Psoas muscle (tissue), 8 donors: ENCODE data around the gene TMEM88. TPM values are rescaled to one million over a fixed set of nuclear protein-coding genes. Genes with fewer than 3 reads are reported as not detected.
A peak's percentile ranks its signal among the peaks of the same experiment; 100 is the strongest.

Experiments used
- ATAC-seq, 4 donors: fragments of 200-7000 bp; cut with Tn5 transposase; one replicate each; pipeline ENCODE4 v1.9.1; 2020; ENCODE audit warnings: moderate library complexity in 3 of 4, mild to moderate bottlenecking in 2 of 4
- DNase-seq, 2 donors: peaks; one replicate each; pipeline ENCODE4 v3.0.0-alpha.2; 2020
- H3K27ac ChIP-seq: fragments of 200-600 bp; one replicate; pipeline ENCODE4 v1.8.0; 2022
- H3K27me3 ChIP-seq, 3 donors: fragments of 200-600 bp in 1 of 3; one replicate each; pipeline versions ENCODE4 v1.6.1 to v1.8.0; 2013 to 2022; ENCODE audit warnings: low read length in 2 of 3, mild to moderate bottlenecking in 2 of 3, moderate library complexity in 1 of 3; ENCODE audit not compliant: insufficient read depth in 3 of 3
- H3K36me3 ChIP-seq, 2 donors: fragments of 200-600 bp in 1 of 2; one replicate each; pipeline versions ENCODE4 v1.6.1 to v1.8.0; 2013 to 2022; ENCODE audit warnings: low read depth in 1 of 2, mild to moderate bottlenecking in 1 of 2, moderate library complexity in 1 of 2; ENCODE audit not compliant: insufficient read depth in 1 of 2
- H3K4me1 ChIP-seq: fragments of 200-600 bp; one replicate; pipeline ENCODE4 v1.8.0; 2022
- H3K4me3 ChIP-seq: fragments of 200-600 bp; one replicate; pipeline ENCODE4 v1.8.0; 2022; ENCODE audit warnings: mild to moderate bottlenecking
- H3K9me3 ChIP-seq: fragments of 200-600 bp; one replicate; pipeline ENCODE4 v1.8.0; 2022
- WGBS, 3 donors: extraction: QIAGEN DNeasy Blood & Tissue Kit; methylation state at CpG; one replicate each; pipeline versions ENCODE4 v1.1.6 to v1.1.7; 2013; 5-methylcytosine and 5-hydroxymethylcytosine counted together
- intact Hi-C, 2 donors: fragments of 100-400 bp; cut with DNase I; formaldehyde crosslinking; loops; one replicate each; pipeline versions ENCODE4 v1.11.0 to v1.14.2; 2022
- polyA plus RNA-seq, 3 donors: library from polyadenylated mRNA; stranded (reverse); fragments of 200-250 nt; gene quantifications; one replicate each; pipeline ENCODE4 v1.2.3, GENCODE V29; 2013
- total RNA-seq, 4 donors: library from RNA; stranded (reverse); fragmentation: NEBNext Ultra II Directional in 2 of 4; extraction: Animal tissue kit (Norgen Biotek cat#: 25700) in 2 of 4; gene quantifications; one replicate each; pipeline versions ENCODE4 v1.2.1 to v1.2.4, GENCODE V29; 2021 to 2023
- TF ChIP-seq, protein P1 (sequence below): fragments of 200-600 bp; IDR thresholded peaks from one replicate; pipeline ENCODE4 v1.8.0; 2022; ENCODE audit warnings: antibody characterized with exemption
- donor health status: healthy with polysubstance abuse.
- donor health status: DM: no; HTN: no; CAD: no; lungs with moderate emphysema.
- donor health status: Bipolar disorder and iron deficiency.
- donor health status: healthy.
- donor health status: DM: yes; HTN: yes; CAD: no.
- donor health status: DM: no; HTN: no; CAD: no.
- donor health status: DM: no; HTN: no; CAD: no.
- donor health status: DM: yes; HTN: yes; CAD: no.

The TMEM88 gene
- total and polyA plus RNA-seq, 7 donors: 16.3 to 57.4 (median 24.0) TPM

DNA sequence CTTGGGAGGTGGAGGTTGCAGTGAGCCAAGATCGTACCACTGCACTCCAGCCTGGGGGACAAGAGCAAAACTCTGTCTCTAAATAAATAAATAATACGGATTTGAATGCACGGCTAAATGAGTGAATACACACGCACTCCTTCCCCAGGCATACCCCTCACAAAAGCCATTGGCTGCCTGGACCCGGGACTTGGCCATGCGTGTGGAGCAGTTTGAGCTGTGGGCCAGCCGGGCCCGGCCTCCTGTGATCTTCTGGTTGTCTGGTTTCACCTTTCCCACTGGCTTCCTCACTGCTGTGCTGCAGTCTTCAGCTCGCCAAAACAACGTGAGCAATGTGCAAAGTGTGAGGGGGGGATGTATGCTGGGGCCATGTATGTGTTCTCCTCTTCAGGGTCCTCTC, 22.4 kb upstream of the TMEM88 start:
- peaks cover 7% of the 10 kb centered on the region for H3K4me1 ChIP-seq
- intact Hi-C loops: no loop called here
- no peaks in the 10 kb centered on the region for H3K27me3 ChIP-seq
- no peaks in the 10 kb centered on the region for H3K36me3 ChIP-seq
- H3K9me3 ChIP-seq: no peaks in the 10 kb centered on the region
- no peak overlapping the region for H3K27ac ChIP-seq
- ATAC-seq (no peak), DNase-seq (no peak)
- TF ChIP-seq, protein P1, sequence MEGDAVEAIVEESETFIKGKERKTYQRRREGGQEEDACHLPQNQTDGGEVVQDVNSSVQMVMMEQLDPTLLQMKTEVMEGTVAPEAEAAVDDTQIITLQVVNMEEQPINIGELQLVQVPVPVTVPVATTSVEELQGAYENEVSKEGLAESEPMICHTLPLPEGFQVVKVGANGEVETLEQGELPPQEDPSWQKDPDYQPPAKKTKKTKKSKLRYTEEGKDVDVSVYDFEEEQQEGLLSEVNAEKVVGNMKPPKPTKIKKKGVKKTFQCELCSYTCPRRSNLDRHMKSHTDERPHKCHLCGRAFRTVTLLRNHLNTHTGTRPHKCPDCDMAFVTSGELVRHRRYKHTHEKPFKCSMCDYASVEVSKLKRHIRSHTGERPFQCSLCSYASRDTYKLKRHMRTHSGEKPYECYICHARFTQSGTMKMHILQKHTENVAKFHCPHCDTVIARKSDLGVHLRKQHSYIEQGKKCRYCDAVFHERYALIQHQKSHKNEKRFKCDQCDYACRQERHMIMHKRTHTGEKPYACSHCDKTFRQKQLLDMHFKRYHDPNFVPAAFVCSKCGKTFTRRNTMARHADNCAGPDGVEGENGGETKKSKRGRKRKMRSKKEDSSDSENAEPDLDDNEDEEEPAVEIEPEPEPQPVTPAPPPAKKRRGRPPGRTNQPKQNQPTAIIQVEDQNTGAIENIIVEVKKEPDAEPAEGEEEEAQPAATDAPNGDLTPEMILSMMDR: no peak
- WGBS, 3 donors: 84 to 93% (median 86%) methylated on average over 10 of the region's 10 CpGs
- H3K4me3 ChIP-seq: no peak overlapping the region

DNA sequence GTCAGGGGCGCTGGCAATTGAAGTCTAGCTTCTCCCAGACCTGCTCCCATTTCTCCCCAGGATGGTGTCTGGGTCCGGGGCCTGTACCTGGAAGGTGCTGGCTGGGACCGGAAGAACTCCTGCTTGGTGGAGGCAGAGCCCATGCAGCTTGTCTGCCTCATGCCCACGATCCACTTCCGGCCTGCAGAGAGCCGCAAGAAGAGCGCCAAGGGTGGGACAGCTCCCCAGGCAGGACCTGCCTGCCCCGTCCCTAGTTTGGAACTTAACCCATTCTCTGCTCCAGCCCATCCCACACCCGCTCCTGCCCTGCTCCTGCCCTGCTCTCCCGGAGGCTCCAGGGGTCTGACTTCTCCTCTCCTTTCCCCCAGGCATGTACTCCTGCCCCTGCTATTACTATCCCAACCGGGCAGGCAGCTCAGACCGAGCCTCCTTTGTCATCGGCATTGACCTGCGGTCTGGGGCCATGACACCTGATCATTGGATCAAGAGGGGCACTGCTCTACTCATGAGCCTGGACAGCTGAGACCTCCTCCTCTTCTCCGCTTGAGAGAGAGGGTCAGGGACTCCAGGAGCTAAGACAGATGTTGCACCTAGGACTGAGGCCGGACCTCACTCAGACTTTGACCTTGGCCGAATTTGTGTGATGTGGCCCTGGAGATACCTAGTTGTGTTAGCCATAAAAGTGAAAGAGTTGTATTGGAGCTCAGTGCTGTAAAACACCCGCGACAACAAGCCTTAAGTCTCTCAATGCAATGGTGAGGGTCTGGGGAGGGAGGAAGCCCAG, 21.7 kb upstream of the TMEM88 start:
- intact Hi-C loops: no loop called here
- Histone ChIP-seq H3K36me3 (no peaks in the 10 kb centered on the region), H3K27me3 (no peaks in the 10 kb centered on the region), H3K4me3 (peak overlapping the region; percentile 85), H3K4me1 (peaks cover 11% of the 10 kb centered on the region), H3K27ac (peak overlapping the region; percentile 96), H3K9me3 (no peaks in the 10 kb centered on the region)
- TF ChIP-seq, protein P1: no peak
- DNase-seq: no peak
- 43 to 58% (median 46%) methylated on average over 17 to 19 of the region's 19 CpGs for WGBS, 3 donors
- ATAC-seq: no peak

DNA sequence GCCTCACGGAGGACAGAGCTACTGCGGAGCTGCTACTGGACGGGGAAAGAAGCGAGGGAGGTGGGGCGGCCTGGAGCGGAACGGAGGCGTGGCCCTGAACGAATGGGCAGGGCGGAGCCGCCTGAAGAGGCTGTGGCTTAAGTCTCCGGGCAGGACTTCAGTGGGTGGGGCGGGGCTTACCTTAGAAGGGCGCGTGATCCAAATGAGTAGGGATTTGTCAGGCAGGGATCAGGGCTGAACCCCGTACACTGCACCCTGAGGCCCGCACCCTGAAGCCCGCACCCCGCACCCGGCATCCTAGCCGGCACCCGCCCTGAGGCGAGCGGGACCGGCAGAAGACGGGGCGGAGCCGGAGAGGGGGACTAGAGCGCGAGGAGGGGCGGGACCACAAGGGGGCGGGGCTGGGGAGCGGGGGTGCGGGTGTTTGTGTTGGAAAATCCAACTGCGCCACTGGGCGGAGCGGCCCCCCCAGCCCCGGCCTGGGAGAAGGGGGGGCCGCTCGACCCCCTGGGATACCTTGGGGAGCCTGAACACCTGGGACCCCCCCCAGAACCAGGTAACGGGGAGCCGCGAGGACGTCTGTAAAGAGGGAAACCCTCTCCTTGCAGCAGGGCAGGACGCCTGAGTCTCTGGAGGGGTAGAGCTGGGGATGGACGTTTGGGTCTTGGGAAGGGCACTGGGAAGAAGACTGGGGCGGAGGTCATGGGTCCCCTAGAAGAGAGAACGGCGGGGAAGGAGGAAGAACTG, 20.9 kb upstream of the TMEM88 start, which contains the start of gene KDM6B:
Gene KDM6B (plus strand): TSS at position 423 of the 747 bp plus-strand sequence. CDS start 11,338 bp downstream, outside the sequence.
- peak; percentile 71 to 75 (median 74) for ATAC-seq
- no peaks in the 10 kb centered on the region for H3K9me3 ChIP-seq
- H3K27ac ChIP-seq: peak within 1 kb of the TSS; percentile 96
- peaks cover 15% of the 10 kb centered on the region for H3K4me1 ChIP-seq
- no peaks in the 10 kb centered on the region for H3K36me3 ChIP-seq
- intact Hi-C loops: loop anchor here in 1 of 2 donors (2.0 kb wide), 1 partner anchor 17 kb away; no protein-coding TSS in a partner anchor
- peak within 1 kb of the TSS; percentile 85 for H3K4me3 ChIP-seq
- DNase-seq: peak; percentile 92 to 96
- no peaks in the 10 kb centered on the region for H3K27me3 ChIP-seq
- TF ChIP-seq, protein P1: peak; percentile 5
- WGBS, 3 donors: 0% methylated on average over 39 to 49 of the region's 49 CpGs

DNA sequence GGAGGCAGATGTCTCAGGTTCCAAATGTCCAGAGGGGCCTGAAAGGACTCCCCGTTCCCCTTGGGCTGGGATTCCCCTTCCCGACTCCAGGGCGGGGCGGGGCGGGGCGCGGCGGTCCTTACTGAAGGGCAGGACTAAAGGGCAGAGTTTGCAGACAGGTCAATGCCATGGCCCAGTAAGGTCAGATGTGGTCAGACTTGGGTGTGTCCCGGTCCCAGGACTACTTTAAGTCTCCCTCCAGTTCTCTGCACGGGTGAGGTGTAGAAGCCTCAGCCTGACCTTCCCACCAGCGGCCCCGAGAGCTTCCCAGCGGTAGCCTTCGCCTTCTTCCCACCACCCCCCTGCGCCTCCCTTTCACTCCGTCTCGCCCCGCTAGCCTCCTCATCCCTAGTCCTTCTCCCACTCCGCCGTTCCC, 20.3 kb upstream of the TMEM88 start:
- Histone ChIP-seq H3K27ac (peak overlapping the region; percentile 96), H3K4me3 (peak overlapping the region; percentile 85), H3K36me3 (no peaks in the 10 kb centered on the region), H3K4me1 (peaks cover 21% of the 10 kb centered on the region), H3K27me3 (no peaks in the 10 kb centered on the region), H3K9me3 (no peaks in the 10 kb centered on the region)
- intact Hi-C loops: loop anchor here in 1 of 2 donors (2.0 kb wide), 1 partner anchor 16 kb away; no protein-coding TSS in a partner anchor
- ATAC-seq: peak; percentile 4 to 31 (median 22)
- 0 to 1% (median 1%) methylated on average over 13 to 20 of the region's 20 CpGs for WGBS, 3 donors
- TF ChIP-seq, protein P1: no peak
- peak; percentile 73 to 81 for DNase-seq
